Chondrocyte (in vitro differentiated cells): ENCODE results near the gene ADAM12. TPM values are rescaled to one million over a fixed set of nuclear protein-coding genes. Genes with fewer than 3 reads are reported as not detected.

Source experiments
- DNase-seq: peaks from one replicate; pipeline ENCODE4 v3.0.0; 2021; ENCODE audit warnings: mixed read lengths, low spot score
- H3K27ac Mint-ChIP-seq: one replicate; pipeline ENCODE4 v1.8.0; 2021; ENCODE audit warnings: mild to moderate bottlenecking, moderate library complexity, mixed read lengths; ENCODE audit not compliant: unreplicated experiment
- H3K27me3 Mint-ChIP-seq: 2 replicates; pipeline ENCODE4 v1.8.0; 2021; ENCODE audit warnings: low read depth, mixed read lengths
- H3K36me3 Mint-ChIP-seq: 2 replicates; pipeline ENCODE4 v1.8.0; 2021; ENCODE audit warnings: low read depth, mixed read lengths
- H3K4me1 Mint-ChIP-seq: 2 replicates; pipeline ENCODE4 v1.8.0; 2021; ENCODE audit warnings: low read depth, mild to moderate bottlenecking, mixed read lengths
- H3K4me3 Mint-ChIP-seq: one replicate; pipeline ENCODE4 v1.8.0; 2021; ENCODE audit warnings: mild to moderate bottlenecking, moderate library complexity, mixed read lengths; ENCODE audit not compliant: unreplicated experiment
- H3K9me3 Mint-ChIP-seq: 2 replicates; pipeline ENCODE4 v1.8.0; 2021; ENCODE audit warnings: low read depth, mixed read lengths
- total RNA-seq: library from RNA; stranded (reverse); gene quantifications from 3 replicates; pipeline ENCODE4 v1.2.1, GENCODE V29; 2021
- TF ChIP-seq, protein P1 (sequence below): fragments of 200-600 bp; sonication (generic); IDR thresholded peaks from 2 replicates; pipeline ENCODE4 v1.5.0; 2021; ENCODE audit warnings: antibody characterized with exemption, mild to moderate bottlenecking, moderate library complexity

ADAM12 gene
- total RNA-seq, 1 donor from 2014 or later = 175 TPM

DNA sequence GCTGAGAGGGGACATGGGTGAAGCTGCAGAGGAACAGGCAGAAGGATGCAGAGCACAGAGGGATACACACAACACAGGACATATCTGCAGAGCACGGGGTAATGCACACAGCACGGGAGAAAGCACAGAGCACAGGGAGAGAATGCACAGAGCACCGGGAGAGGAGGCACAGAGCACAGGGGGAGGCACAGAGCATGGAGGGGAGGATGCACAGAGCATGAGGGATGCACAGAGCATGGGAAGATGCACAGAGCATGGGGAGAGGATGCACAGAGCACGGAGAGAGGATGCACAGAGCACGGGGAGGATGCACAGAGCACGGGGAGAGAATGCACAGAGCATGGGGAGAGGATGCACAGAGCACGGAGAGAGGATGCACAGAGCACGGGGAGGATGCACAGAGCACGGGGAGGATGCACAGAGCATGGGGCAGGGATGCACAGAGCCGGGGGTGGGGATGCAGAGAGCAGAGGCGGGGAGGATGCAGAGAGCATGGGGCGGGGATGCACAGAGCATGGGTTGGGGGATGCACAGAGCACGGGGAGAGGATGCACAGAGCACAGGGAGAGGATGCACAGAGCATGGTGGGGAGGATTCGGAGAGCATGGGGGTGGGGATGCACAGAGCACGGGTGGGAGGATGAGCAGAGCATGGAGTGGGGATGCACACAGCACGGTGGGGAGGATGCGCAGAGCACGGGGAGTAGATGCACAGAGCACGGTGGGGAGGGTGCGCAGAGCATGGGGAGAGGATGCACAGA lies 230.0 kb downstream of the ADAM12 start:
- H3K36me3 Mint-ChIP-seq = peaks cover 9% of the 10 kb centered on the region
- H3K27me3 Mint-ChIP-seq = no peaks in the 10 kb centered on the region
- H3K27ac Mint-ChIP-seq = no peak overlapping the region
- H3K4me3 Mint-ChIP-seq = no peak overlapping the region
- TF ChIP-seq, protein P1, sequence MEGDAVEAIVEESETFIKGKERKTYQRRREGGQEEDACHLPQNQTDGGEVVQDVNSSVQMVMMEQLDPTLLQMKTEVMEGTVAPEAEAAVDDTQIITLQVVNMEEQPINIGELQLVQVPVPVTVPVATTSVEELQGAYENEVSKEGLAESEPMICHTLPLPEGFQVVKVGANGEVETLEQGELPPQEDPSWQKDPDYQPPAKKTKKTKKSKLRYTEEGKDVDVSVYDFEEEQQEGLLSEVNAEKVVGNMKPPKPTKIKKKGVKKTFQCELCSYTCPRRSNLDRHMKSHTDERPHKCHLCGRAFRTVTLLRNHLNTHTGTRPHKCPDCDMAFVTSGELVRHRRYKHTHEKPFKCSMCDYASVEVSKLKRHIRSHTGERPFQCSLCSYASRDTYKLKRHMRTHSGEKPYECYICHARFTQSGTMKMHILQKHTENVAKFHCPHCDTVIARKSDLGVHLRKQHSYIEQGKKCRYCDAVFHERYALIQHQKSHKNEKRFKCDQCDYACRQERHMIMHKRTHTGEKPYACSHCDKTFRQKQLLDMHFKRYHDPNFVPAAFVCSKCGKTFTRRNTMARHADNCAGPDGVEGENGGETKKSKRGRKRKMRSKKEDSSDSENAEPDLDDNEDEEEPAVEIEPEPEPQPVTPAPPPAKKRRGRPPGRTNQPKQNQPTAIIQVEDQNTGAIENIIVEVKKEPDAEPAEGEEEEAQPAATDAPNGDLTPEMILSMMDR = no peak
- DNase-seq = no peak
- peaks cover 7% of the 10 kb centered on the region for H3K9me3 Mint-ChIP-seq
- peaks cover 39% of the 10 kb centered on the region for H3K4me1 Mint-ChIP-seq

DNA sequence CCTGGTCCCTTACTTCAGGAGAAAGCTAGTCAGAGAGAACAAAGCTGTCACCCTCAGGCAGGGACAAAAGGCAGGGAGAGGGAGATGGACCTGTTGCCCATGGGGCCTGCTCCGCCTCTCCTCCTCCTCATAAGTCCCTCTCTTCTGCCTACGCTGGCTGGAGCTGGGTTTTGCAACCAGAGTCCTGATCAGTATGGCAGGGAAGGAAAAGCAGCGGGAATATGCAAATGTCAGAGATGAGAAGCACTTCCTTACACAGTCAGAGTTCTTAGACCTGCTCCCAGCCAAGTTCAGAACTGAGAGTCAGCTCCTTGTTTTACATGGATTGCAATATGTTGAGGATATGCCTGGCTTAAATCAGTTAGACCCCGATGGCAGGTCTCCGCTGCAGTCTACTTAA lies 231.1 kb downstream of the ADAM12 start:
- H3K4me3 Mint-ChIP-seq = no peak overlapping the region
- H3K36me3 Mint-ChIP-seq = peaks cover 5% of the 10 kb centered on the region
- DNase-seq = no peak
- no peaks in the 10 kb centered on the region for H3K27me3 Mint-ChIP-seq
- TF ChIP-seq, protein P1 = no peak
- peaks cover 45% of the 10 kb centered on the region for H3K4me1 Mint-ChIP-seq
- H3K27ac Mint-ChIP-seq = no peak overlapping the region
- no peaks in the 10 kb centered on the region for H3K9me3 Mint-ChIP-seq

DNA sequence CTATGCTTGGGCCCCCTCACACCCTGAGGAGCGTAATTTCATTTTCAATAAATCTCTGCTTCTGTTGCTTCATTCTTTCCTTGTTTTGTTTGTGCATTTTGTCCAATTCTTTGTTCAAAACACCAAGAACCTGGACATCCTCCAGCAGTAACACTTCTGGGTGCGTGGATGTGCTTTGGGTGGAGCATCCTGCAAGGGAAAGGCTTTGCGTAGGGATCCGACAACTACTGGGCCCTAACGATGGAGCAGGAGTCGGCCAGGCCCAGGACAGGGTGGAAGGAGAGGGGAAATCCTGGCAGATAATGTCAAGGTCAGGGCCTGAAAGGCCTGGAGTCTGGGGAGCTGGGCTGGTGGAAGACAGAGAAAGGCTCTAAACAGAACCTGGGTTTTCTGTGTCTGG lies 231.8 kb downstream of the ADAM12 start:
- TF ChIP-seq, protein P1 = no peak
- DNase-seq = no peak
- Mint-ChIP-seq H3K27ac (no peak overlapping the region), H3K4me3 (no peak overlapping the region), H3K4me1 (peaks cover 45% of the 10 kb centered on the region), H3K27me3 (no peaks in the 10 kb centered on the region), H3K36me3 (peaks cover 4% of the 10 kb centered on the region), H3K9me3 (peaks cover 3% of the 10 kb centered on the region)

- H3K4me1 Mint-ChIP-seq = peaks cover 42% of the 10 kb centered on the region
- H3K4me3 Mint-ChIP-seq = no peak overlapping the region
- DNase-seq = no peak
- no peak overlapping the region for H3K27ac Mint-ChIP-seq
- no peaks in the 10 kb centered on the region for H3K27me3 Mint-ChIP-seq
- TF ChIP-seq, protein P1 = no peak
- H3K36me3 Mint-ChIP-seq = peaks cover 2% of the 10 kb centered on the region
- peaks cover 3% of the 10 kb centered on the region for H3K9me3 Mint-ChIP-seq
Measured at GRCh38 chr10:126156012-126156411, 232.3 kb downstream of the ADAM12 start.

DNA sequence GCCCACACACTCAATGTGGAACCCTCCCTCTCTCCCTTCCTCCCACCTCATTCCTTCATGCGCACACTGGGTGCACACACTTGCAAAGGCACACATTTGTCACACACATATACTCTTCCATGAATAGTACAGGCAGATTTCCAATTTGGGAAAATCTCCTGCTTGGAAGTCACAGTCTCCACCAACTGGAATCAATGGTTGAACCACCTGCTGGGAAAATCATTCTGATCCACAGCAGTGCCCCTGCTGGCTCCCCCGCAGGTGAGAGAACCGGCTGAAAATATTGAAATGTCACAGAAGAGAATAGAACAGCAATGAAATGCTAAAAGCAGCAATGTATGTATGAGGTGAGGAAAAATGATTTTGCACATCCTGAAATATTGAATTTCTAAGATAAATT lies 232.7 kb downstream of the ADAM12 start:
- no peak overlapping the region for H3K27ac Mint-ChIP-seq
- H3K36me3 Mint-ChIP-seq = peaks cover 4% of the 10 kb centered on the region
- no peak for DNase-seq
- TF ChIP-seq, protein P1 = no peak
- no peaks in the 10 kb centered on the region for H3K27me3 Mint-ChIP-seq
- H3K4me1 Mint-ChIP-seq = peaks cover 42% of the 10 kb centered on the region
- peaks cover 5% of the 10 kb centered on the region for H3K9me3 Mint-ChIP-seq
- no peak overlapping the region for H3K4me3 Mint-ChIP-seq
